COLO668 (cell line): ENCODE results near the gene FBXO42.
A peak's percentile ranks its signal among the peaks of the same experiment; 100 is the strongest.

Source experiments
- DNase-seq: peaks from one replicate; lab custom pipeline; 2025; ENCODE audit not compliant: unreplicated experiment; lab: John Stamatoyannopoulos, UW

The FBXO42 gene

DNA sequence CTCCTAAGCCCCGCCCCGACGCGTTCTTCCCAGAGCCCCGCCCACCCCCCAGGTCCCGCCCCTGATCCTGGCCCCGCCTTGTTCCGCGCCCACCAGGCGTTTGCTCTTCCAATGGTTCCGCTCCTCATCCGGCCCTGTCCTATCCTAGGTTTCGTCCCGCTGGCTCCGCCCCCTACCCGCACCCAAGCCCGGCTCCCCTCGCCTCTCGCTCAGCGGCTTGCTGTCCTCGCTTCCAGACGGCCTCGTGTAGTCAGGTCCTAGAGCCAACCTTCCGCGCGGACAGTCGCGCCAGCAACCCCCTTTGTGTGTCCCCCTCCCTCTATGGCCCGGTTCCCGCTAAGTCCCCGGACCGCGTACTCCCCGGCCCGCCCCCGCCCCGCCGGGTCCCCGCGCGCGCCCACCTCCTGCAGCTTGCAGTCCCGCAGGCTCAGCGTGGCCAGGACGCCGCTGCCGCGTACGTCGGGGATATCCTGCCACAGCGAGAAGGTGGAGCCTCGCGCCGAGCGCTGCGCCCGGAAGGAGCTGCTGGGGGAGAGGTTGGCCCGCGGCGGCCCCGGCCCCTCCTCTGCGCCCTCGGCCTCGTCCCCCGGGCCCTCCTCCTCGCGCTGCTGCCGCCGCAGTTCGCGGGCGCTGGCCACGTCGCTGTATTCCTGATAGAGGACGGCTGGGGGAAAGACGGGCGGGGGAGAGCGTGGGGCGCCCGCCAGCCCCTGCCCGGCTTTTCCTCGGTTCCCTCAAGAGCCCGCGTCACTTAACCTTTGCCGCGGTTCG is 145.5 kb downstream of the FBXO42 start:
- DNase-seq, result peak; percentile 99

- DNase-seq, result no peak
Observed at GRCh38 chr1:16205891-16206546, 146.3 kb downstream of the FBXO42 start.

GRCh38 chr1:16205334-16205671 is 147.0 kb downstream of the FBXO42 start:
- DNase-seq, result no peak

GRCh38 chr1:16204634-16205333 is 147.5 kb downstream of the FBXO42 start:
- peak; percentile 70 for DNase-seq

- no peak for DNase-seq
Observed at GRCh38 chr1:16204216-16204615, 148.1 kb downstream of the FBXO42 start.

GRCh38 chr1:16203550-16203949 is 148.7 kb downstream of the FBXO42 start:
- DNase-seq, result no peak

DNA sequence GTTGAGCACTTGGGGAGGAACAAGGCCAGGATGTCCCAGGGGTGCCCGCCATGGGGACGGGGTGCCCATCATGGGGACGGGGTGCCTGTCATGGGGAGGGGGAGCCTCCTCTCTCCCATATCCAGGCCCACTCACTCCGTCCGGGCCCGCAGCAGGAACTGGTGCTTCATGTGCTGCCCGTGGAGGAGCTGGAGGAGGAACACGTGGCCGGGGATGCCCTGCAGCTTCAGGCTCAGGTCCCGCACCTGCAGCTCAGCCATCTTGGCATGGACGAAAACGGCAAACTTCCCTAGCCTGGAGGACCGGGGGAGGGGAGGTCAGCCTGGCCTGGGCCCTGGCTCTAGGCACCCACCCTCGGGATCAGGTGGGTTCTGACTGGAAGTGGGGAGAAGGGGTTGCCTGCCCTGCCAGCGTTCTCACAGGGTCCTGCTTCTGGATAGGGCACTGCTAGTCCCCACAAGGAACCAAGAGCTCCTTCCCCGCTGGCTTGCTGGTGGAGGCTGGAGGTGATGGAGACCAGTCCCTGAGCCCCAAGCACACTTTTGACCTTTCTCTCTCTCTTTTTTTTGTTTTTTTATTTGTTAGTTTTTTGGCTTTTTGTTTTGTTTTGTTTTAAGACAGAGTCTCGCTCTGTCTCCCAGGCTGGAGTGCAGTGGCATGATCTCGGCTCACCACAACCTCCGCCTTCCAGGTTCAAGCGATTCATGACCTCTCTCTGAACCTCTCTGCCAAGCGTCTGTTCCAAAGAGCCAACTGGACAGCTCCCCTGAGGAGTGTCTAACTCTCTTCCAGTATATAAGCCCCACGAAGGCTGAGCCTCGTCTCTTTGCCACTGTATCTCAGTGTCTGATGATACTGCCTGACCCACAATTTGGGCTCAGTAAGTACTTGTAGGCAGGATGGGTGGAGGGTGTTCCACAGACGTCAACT is 149.7 kb downstream of the FBXO42 start:
- DNase-seq, result no peak

- DNase-seq, result no peak
Observed at GRCh38 chr1:16199700-16200099, 152.6 kb downstream of the FBXO42 start.

- DNase-seq, result no peak
Observed at GRCh38 chr1:16199157-16199501, 153.2 kb downstream of the FBXO42 start.

- no peak for DNase-seq
Observed at GRCh38 chr1:16198444-16199156, 153.7 kb downstream of the FBXO42 start.

DNA sequence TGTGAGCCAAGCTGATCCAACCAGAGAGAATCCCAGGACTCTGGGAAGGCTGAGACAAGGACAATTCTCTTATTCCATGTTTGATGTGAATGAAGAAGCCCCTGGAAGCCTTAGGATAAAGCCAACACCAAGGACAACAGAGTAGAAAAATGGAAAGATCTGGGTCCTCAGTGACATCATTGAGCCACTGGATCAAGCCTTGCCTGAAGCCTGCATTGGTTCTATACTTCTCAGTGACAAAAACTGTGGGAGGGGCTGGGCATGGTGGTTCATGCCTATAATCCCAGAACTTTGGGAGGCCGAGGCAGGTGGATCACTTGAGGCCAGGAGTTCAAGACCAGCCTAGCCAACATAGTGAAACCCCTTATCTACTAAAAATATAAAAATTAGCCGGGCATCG is 155.4 kb downstream of the FBXO42 start:
- no peak for DNase-seq
